WI38 (cell line): Measurements from ENCODE around the gene ANKRD9.

Experiments
- H3K4me3 ChIP-seq: 2 replicates; pipeline ENCODE4 v1.5.1; 2011; ENCODE audit warnings: low read depth, mild to moderate bottlenecking, control low read depth, low read length
- TF ChIP-seq, protein P1 (sequence below): IDR thresholded peaks from 2 replicates; pipeline ENCODE4 v1.5.1; 2012; ENCODE audit warnings: low read depth, mild to moderate bottlenecking, control low read depth, low read length

ANKRD9 gene

GRCh38 chr14:102517392-102518062 is 8.0 kb upstream of the ANKRD9 start:
- peak overlapping the region; percentile 62 for H3K4me3 ChIP-seq
- TF ChIP-seq, protein P1, sequence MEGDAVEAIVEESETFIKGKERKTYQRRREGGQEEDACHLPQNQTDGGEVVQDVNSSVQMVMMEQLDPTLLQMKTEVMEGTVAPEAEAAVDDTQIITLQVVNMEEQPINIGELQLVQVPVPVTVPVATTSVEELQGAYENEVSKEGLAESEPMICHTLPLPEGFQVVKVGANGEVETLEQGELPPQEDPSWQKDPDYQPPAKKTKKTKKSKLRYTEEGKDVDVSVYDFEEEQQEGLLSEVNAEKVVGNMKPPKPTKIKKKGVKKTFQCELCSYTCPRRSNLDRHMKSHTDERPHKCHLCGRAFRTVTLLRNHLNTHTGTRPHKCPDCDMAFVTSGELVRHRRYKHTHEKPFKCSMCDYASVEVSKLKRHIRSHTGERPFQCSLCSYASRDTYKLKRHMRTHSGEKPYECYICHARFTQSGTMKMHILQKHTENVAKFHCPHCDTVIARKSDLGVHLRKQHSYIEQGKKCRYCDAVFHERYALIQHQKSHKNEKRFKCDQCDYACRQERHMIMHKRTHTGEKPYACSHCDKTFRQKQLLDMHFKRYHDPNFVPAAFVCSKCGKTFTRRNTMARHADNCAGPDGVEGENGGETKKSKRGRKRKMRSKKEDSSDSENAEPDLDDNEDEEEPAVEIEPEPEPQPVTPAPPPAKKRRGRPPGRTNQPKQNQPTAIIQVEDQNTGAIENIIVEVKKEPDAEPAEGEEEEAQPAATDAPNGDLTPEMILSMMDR = no peak

GRCh38 chr14:102516531-102517391 is 7.2 kb upstream of the ANKRD9 start:
- TF ChIP-seq, protein P1 = peak; percentile 49
- H3K4me3 ChIP-seq = peak overlapping the region; percentile 62

- TF ChIP-seq, protein P1 = no peak
- no peak overlapping the region for H3K4me3 ChIP-seq
Observed at GRCh38 chr14:102514987-102515733, 5.6 kb upstream of the ANKRD9 start.

GRCh38 chr14:102513899-102514772 is 4.6 kb upstream of the ANKRD9 start:
- TF ChIP-seq, protein P1 = no peak
- H3K4me3 ChIP-seq = no peak overlapping the region

GRCh38 chr14:102512793-102513300 is 3.3 kb upstream of the ANKRD9 start:
- TF ChIP-seq, protein P1 = no peak
- H3K4me3 ChIP-seq = no peak overlapping the region

DNA sequence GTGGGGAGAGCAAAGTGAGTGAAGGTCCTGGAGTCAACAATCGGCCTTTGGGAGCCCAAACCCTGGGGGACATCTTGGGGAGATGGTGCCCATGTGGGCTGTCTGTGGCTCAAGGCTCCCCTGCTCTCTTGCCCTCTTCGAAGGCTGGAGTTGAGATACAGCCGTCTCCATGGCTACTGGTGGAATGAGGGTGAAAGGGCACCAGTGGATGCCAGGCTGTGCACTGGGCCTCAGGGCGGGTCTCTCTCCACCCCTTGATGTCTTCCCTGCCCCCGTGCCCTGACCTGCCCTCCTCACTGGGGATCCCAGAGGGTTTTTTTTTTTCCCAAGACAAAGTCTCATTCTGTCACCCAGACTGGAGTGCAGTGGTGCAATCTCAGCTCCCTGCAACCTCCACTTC is 2.0 kb upstream of the ANKRD9 start:
- TF ChIP-seq, protein P1 = no peak
- H3K4me3 ChIP-seq = no peak overlapping the region
